ENCODE measurements around the gene KDM4B. TPM values are rescaled to one million over a fixed set of nuclear protein-coding genes. Genes with fewer than 3 reads are reported as not detected.

KDM4B gene
- total RNA-seq, 4 donors from 2014 or later, result 26.0 to 51.2 (median 34.2) TPM

DNA sequence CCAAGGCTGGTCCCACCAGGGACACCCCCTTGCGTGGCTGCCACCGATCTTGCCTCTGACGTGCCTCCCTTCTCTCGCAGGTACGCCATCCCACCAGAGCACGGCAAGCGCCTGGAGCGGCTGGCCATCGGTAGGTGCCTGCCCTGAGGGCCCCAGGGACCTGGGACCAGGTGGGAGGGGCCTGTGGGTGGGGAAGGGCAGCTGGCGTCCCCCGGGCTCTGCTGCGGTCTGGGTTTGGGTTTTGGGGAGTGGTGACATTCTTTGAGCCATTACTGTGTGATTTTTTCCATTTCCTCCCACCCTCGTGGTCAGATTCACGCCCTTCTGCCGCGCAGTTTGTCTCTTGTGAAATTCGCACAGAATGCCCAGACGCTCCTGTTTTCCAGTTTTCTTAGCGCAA lies 102.0 kb downstream of the KDM4B start:
- no peak overlapping the region for H3K4me3 ChIP-seq
- DNase-seq (ENCODE audit: extremely low spot score), result no peak
- peaks cover 9 to 74% (median 54%) of the 10 kb centered on the region in 4 donors for H3K36me3 ChIP-seq
- H3K4me1 ChIP-seq, result peaks cover 0 to 20% (median 3%) of the 10 kb centered on the region in 4 donors
- no peak overlapping the region for H3K27ac ChIP-seq (replicated peaks in 1 of 4)
- WGBS, result 84% methylated on average over 18 of the region's 19 CpGs
- H3K27me3 ChIP-seq, result no peaks in the 10 kb centered on the region
- no peak for TF ChIP-seq POLR2AphosphoS5 (IDR thresholded peaks at IDR 0.05)
- TF ChIP-seq, protein P1, sequence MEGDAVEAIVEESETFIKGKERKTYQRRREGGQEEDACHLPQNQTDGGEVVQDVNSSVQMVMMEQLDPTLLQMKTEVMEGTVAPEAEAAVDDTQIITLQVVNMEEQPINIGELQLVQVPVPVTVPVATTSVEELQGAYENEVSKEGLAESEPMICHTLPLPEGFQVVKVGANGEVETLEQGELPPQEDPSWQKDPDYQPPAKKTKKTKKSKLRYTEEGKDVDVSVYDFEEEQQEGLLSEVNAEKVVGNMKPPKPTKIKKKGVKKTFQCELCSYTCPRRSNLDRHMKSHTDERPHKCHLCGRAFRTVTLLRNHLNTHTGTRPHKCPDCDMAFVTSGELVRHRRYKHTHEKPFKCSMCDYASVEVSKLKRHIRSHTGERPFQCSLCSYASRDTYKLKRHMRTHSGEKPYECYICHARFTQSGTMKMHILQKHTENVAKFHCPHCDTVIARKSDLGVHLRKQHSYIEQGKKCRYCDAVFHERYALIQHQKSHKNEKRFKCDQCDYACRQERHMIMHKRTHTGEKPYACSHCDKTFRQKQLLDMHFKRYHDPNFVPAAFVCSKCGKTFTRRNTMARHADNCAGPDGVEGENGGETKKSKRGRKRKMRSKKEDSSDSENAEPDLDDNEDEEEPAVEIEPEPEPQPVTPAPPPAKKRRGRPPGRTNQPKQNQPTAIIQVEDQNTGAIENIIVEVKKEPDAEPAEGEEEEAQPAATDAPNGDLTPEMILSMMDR (IDR thresholded peaks at IDR 0.05), result no peak
- no peak for TF ChIP-seq EP300 (IDR thresholded peaks at IDR 0.05)
- no peak for TF ChIP-seq POLR2A (IDR thresholded peaks at IDR 0.05; ENCODE audit: low read depth)
- intact Hi-C loops (cut with DNase I), result no loop called here
- H3K9me3 ChIP-seq, result no peaks in the 10 kb centered on the region

DNA sequence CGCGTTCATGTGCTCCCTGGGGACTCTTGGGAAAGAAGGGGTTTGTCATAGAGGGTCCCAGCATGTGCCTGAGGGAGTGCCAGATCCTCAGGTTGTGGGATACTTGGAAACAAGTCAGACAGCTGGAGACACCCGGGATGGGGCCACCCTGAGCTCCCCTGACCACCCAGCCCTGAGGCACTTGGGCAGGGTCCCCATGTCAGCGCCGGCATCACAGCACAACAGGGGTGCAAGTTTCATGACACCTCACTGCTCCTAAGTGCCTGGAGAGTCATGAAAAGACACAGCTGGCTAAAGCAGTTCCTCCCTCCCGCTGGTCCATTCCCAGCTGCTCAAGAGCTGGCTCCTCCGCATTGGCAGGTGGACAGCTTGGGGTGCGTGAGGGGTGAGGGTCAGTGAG lies 102.7 kb downstream of the KDM4B start:
- peaks cover 7 to 70% (median 50%) of the 10 kb centered on the region in 4 donors for H3K36me3 ChIP-seq
- no peaks in the 10 kb centered on the region for H3K9me3 ChIP-seq
- TF ChIP-seq POLR2AphosphoS5 (IDR thresholded peaks at IDR 0.05) (no peak), POLR2A (IDR thresholded peaks at IDR 0.05; ENCODE audit: low read depth) (no peak), EP300 (IDR thresholded peaks at IDR 0.05) (no peak)
- TF ChIP-seq, protein P1 (IDR thresholded peaks at IDR 0.05), result no peak
- no peak overlapping the region for H3K4me3 ChIP-seq
- no peaks in the 10 kb centered on the region for H3K27me3 ChIP-seq
- intact Hi-C loops (cut with DNase I), result no loop called here
- 67% methylated on average over 7 of the region's 8 CpGs for WGBS
- peaks cover 0 to 20% (median 3%) of the 10 kb centered on the region in 4 donors for H3K4me1 ChIP-seq
- no peak for DNase-seq (ENCODE audit: extremely low spot score)
- H3K27ac ChIP-seq (replicated peaks in 1 of 4), result no peak overlapping the region

GRCh38 chr19:5072115-5072514 lies 103.2 kb downstream of the KDM4B start:
- Histone ChIP-seq H3K36me3 (peaks cover 7 to 70% (median 52%) of the 10 kb centered on the region in 4 donors), H3K27me3 (no peaks in the 10 kb centered on the region), H3K4me3 (no peak overlapping the region), H3K4me1 (peaks cover 0 to 20% (median 3%) of the 10 kb centered on the region in 4 donors), H3K27ac (replicated peaks in 1 of 4) (no peak overlapping the region), H3K9me3 (no peaks in the 10 kb centered on the region)
- intact Hi-C loops (cut with DNase I), result no loop called here
- TF ChIP-seq POLR2AphosphoS5 (IDR thresholded peaks at IDR 0.05), result no peak
- TF ChIP-seq, protein P1 (IDR thresholded peaks at IDR 0.05), result no peak
- no peak for TF ChIP-seq EP300 (IDR thresholded peaks at IDR 0.05)
- no peak for TF ChIP-seq POLR2A (IDR thresholded peaks at IDR 0.05; ENCODE audit: low read depth)
- no peak for DNase-seq (ENCODE audit: extremely low spot score)
- WGBS, result 74% methylated on average over 8 of the region's 11 CpGs

DNA sequence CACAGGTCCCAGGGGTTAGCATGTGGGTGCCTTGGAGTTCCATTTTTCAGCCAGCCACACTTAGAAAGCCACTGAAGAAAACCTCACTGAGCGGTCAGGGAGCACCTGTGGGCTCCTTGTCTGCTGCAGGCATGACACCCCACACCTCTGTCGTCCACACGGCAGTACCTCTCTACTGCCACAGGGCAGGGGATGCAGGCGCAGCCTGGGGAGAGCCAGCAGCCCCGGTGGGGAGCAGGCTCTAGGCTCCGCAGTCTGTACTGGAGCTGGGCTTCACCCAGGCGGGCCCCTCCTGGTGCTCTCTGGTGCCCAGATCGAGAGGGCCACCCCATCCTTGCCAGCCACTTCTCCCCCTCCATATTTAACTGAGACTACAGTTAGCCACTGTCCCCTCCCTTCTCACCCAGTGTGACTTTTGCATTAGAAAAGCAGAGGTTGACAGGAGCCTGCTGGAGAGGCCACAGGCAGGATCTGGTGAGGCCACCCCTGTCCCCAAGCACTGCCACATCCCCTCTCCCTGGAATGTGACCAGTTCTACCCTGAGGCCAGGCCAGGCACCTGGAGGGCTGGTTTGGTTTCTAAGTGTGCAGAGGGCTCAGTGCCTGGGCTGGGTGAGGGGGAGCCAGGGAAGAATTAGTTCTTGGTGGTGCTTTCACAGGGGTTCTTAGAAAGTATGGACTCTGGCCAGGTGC lies 104.4 kb downstream of the KDM4B start:
- H3K27me3 ChIP-seq, result no peaks in the 10 kb centered on the region
- H3K4me1 ChIP-seq, result peaks cover 0 to 20% (median 1%) of the 10 kb centered on the region in 4 donors
- peaks cover 14 to 79% (median 61%) of the 10 kb centered on the region in 4 donors for H3K36me3 ChIP-seq
- TF ChIP-seq POLR2A (IDR thresholded peaks at IDR 0.05; ENCODE audit: low read depth) (no peak), EP300 (IDR thresholded peaks at IDR 0.05) (no peak), POLR2AphosphoS5 (IDR thresholded peaks at IDR 0.05) (no peak)
- TF ChIP-seq, protein P1 (IDR thresholded peaks at IDR 0.05), result no peak
- DNase-seq (ENCODE audit: extremely low spot score), result no peak
- no peaks in the 10 kb centered on the region for H3K9me3 ChIP-seq
- WGBS, result 90% methylated on average over 4 of the region's 8 CpGs
- no peak overlapping the region for H3K27ac ChIP-seq (replicated peaks in 1 of 4)
- H3K4me3 ChIP-seq, result no peak overlapping the region
- intact Hi-C loops (cut with DNase I), result no loop called here

Data from esophagus muscularis mucosa (tissue), 4 donors.